NCI-H1417 (cell line): ENCODE data around the gene PDE6A.
"Not testable (repeated sequence)": the region's sequence is repeated elsewhere in the genome, so short reads cannot be mapped to it uniquely, and the experiment has no call there.

Experiments
- DNase-seq, 3 experiments: peaks; one replicate each; lab custom pipeline; 2025; lab: John Stamatoyannopoulos, UW

The PDE6A gene

DNA sequence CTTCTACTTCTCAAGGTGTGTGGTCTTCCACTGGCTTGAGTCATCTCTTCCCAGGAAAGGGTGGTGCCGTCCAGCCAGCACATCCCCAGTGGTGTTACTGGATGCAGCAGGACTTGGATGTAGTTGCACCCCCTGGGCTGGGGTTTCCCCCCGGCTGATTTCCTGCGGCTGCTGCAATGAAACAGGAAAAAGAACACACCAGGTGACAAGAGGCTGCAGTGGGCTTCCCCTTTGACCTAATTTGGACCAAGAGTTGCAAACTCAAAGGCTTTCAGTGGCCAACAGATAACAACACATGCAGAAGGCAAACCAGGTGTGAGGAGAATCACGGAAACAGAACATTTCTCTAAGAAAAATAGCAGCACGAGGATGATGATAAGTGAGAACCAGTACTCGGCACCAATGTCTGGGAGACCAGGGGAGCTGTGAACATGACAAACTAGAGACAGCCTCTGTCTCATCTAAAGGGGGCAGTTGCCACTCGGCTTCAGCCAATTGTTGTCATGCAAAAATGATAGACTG, 83.7 kb downstream of the PDE6A start:
- no peak for DNase-seq

GRCh38 chr5:149859746-149860145, 84.8 kb downstream of the PDE6A start:
- DNase-seq: no peak

DNA sequence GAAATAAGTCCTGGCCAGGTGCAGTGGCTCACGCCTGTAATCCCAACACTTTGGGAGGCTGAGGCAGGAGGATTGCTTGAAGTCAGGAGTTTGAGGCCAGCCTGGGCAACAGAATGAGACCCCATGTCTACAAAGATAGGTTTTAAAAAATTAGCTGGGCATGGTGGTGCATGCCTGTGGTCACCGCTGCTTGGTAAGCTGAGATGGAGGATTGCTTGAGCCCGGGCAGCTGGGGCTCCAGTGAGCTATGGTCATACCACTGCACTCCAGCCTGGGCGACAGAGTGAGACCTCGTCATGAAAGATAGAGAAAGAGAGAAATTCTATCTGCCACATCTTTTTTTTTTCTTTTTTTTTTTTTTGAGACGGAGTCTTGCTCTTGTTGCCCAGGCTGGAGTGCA, 86.1 kb downstream of the PDE6A start:
- not testable (repeated sequence) for DNase-seq

DNA sequence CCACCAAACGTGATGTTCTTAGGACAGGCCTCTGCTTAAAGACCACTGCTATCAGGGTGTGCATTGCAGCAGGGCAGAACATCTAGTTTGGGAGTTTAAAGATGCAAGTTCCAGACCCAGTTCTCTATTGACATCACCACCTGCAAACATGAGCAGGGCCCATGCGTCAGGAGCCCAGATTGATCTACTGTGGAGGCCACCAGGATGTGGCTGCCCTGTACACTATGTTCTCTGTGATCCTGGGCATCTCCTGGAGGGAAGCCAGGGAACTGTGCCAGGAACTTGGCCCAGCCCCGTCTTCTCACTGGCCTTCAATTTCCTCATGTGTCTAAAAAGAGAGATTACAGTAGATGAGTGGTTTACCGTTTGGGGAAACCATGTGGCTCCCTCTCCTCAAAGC, 87.1 kb downstream of the PDE6A start:
- peak in 1 of 3 experiments; percentile 0 for DNase-seq

GRCh38 chr5:149855366-149855765, 89.2 kb downstream of the PDE6A start:
- peak in 2 of 3 experiments; percentile 1 to 39 for DNase-seq

DNA sequence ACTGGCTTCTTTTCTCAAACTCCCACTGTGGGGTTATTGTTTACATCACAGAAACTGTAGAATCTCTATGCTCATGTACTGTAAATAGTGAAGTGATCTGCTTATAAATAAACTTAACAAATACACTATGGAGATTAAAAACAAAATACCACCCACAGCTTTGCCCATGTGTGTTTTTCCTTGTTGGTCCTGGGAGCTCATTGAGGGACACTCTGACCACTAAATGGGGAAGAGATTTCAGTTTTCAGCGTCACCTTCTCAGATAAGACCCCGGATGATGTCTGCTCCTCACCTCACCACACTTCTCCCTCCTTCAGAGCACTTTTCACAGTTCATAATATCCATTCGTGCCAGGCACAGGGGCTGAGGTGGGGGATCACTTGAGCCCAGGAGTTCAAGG, 89.7 kb downstream of the PDE6A start:
- DNase-seq: no peak

DNA sequence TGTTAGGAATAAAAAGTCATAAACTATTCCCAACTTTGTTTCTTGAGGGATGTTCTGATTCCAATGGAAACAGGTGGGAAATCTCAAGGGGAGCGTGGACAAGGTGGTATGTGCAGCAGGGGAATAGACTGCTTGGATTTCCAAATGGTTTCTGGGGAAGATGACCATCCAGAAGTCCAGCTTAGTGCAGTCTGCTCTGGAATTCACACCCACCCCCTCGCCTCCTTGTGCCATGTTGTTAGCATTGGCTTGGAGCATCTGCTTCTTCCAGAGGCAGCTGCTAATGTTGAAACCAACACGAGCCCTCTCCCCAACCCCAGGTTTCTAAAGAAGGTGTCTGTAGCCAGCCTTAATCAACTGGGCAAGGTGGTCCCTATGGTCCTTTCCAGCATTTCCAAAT, 90.9 kb downstream of the PDE6A start:
- DNase-seq: no peak

GRCh38 chr5:149853331-149853648, 91.3 kb downstream of the PDE6A start:
- no peak for DNase-seq

DNA sequence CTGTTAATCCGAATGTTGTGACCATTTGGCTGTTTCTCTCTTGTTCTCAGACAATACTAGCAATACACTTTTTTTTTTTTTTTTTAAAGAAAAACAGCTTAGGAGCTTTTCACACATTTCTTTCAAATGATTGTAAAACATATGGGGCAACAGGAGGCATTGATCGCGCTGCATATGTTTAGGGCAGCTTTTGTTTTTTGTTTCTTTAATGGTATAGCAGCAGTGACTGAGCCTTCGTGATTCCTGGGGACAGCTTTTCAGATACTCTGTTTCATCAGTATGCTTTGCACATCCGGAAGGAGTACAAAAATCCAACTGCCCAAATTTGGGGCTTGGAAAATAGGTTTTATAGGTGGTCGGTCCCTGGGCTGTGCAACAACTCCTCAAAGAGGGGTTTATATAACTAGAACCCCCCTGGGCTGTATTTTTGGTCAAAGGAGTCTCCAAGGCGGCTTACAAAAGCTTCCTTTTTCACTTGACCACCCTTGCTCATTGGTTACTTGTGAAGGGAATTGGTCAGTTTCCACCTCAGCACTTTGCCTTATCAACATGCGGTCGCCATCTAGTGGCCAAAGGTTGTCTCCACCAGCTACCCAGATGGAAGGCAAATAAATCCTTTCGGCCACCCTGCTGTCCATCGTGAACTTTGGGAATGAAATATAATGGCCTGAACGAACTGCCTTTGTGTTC, 91.8 kb downstream of the PDE6A start:
- DNase-seq: peak; percentile 22 to 75 (median 39)

DNA sequence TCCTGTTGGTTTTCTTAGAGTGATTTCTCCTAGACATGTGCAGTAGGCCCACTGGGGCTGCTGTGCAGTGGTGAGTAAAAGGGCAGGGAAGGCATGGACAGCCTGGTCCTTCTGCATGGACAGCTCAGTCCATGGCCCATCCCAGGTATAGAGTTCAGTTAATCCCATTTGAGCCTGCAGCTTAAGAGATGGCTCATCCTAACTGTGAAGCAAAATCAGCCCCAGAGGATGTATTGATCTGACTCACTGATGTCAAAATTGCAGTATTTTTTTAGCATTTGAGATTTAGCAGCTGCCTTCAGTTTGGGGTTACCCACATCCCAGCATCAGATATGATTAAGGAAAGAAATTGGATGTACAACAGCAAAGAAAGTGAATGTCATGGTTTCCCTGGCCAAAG, 93.4 kb downstream of the PDE6A start:
- no peak for DNase-seq

DNA sequence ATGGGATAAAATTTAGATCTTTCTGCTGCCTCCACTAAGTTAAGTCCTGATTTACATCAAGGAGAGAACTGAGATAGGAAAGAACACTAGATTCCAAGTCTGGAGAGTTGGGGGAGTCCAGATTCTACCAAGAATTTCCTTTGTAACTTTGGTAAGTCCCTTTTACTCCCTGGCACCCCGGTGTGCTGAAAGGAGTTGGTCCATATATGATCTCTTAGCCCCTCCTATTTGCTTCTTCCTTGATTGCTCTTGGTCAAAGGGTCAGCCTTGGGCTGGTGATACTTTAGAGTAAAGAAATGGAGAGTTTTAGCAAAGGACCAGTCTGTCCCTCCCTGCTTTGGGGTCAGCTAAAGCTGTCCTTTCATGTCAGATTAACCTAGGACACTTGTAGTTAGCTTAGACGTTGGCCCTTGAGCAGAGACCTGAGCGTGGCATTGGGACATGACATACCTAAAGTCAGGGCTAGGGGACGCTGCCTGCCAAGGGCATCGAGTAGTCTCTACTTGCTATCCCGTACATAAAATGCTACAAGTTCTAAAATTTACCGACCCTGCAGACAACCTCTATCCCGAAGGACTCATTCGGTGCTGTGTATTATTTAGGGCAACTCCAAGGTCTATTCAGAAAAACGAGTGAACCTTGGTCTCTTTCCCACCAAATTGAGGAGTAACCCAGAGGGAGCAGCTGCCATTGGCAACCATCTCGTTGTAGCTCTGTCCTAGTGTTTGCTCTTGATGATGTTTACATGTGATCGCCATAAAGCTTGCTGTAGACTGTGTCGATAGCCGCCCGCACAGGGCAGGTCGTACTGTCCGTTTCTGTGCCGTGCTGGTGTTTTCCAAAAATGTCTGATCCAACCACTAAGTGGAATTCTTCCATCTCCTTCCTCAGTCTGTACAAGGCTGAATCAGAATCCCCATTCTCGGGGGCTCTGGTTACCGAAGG, 94.4 kb downstream of the PDE6A start:
- DNase-seq: no peak

DNA sequence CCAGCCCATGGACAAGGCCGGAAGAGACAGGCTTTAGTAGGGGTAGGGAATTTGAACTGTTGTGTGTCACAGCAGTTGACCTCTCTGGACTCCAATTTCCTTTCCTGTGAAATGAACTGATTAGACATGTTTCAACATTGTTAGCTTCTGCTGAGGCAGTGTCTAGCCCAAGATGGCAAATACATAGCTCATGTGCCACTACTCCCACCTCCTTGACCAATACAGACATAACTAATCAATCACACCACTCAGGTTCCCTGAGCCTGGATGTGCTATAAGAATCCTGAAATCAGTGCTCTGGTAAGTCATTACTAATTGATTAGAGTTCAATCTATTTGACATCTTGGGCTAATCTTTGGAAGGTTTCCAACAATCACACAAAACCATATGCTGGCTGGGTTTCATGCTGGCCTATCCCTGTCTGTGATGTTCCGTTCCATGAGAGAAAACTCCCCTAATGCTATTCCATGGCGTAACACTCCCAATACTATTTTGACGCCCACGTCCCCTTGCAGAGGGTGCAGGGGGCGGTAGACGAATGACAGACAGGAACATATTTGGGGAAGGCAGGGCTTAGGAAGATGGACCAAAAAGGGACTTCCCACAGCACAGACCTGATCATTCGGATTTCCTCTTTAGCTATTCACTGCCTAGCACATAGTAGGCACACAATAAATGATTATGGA, 95.2 kb downstream of the PDE6A start:
- DNase-seq: no peak

- no peak for DNase-seq
These were observed 97.0 kb downstream of the PDE6A start for GRCh38 chr5:149847611-149848010.

- DNase-seq: no peak
These were observed 98.6 kb downstream of the PDE6A start for GRCh38 chr5:149846021-149846420.

- DNase-seq: no peak
These were observed 99.0 kb downstream of the PDE6A start for GRCh38 chr5:149845601-149846000.

GRCh38 chr5:149841851-149842793, 102.5 kb downstream of the PDE6A start:
- DNase-seq: no peak

- DNase-seq: no peak
These were observed 104.3 kb downstream of the PDE6A start for GRCh38 chr5:149840226-149840825.

GRCh38 chr5:149839761-149840160, 104.8 kb downstream of the PDE6A start:
- DNase-seq: no peak

- no peak for DNase-seq
These were observed 105.5 kb downstream of the PDE6A start for GRCh38 chr5:149838881-149839739.

DNA sequence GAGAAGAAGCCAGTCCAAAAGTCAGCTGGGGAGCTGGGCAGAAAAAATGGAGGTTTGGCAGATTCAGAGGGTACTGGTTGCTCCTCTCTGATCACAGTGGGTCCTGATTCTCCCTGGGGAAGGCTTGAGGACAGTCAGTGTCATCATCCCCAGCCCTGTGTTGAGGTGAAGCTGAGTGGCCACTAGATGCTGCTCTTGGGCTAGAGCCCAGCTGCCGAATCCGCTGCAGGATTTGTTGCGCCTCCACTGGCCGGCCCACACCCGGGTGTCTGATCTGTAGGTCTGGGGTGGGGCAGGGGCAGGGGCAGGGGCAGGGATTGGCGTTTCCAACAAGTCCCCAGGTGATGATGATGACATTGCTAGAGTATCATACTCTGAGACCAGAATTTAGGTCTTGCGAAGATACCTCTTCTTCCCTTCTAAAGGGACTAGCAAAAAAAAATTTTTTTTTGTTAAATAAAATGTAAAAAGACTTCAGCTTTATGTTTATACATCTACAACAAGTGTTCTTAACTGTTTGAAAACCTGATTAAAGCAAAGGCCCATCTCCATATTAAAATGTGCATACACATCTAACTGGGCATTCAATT, 106.8 kb downstream of the PDE6A start:
- DNase-seq: peak; percentile 1 to 33 (median 6)
